WTC11 (cell line): ENCODE results near the gene ASTN2. TPM values are rescaled to one million over a fixed set of nuclear protein-coding genes. Genes with fewer than 3 reads are reported as not detected.
"Not testable (repeated sequence)": the region's sequence is repeated elsewhere in the genome, so short reads cannot be mapped to it uniquely, and the experiment has no call there.

Experiments
- ATAC-seq: fragments of 200-7000 bp; cut with Tn5 transposase; 2 replicates; pipeline ENCODE4 v1.10.0; 2021; ENCODE audit warnings: mild to moderate bottlenecking, moderate library complexity
- CTCF ChIA-PET: fragments of 300-600 bp; sonication (Branson Sonifier 250); formaldehyde crosslinking; loops from one replicate; lab custom pipeline; 2021; ENCODE audit warnings: antibody characterized with exemption; lab: Charles Lee
- POLR2A ChIA-PET: fragments of 350-600 bp; sonication (Branson Sonifier 250); formaldehyde crosslinking; loops from one replicate; lab custom pipeline; 2021; ENCODE audit warnings: antibody characterized with exemption; lab: Charles Lee
- DNase-seq: peaks from one replicate; pipeline ENCODE4 v3.0.0; 2021; ENCODE audit warnings: low spot score
- H3K27ac Mint-ChIP-seq: 2 replicates; pipeline ENCODE4 v1.8.0; 2021; ENCODE audit warnings: mixed read lengths
- H3K27me3 Mint-ChIP-seq: 2 replicates; pipeline ENCODE4 v1.8.0; 2021; ENCODE audit warnings: low read depth, mild to moderate bottlenecking, moderate library complexity, mixed read lengths
- H3K36me3 Mint-ChIP-seq: 2 replicates; pipeline ENCODE4 v1.8.0; 2021; ENCODE audit warnings: mixed read lengths
- H3K4me1 Mint-ChIP-seq: 2 replicates; pipeline ENCODE4 v1.8.0; 2022; ENCODE audit warnings: mixed read lengths
- H3K4me3 Mint-ChIP-seq: 2 replicates; pipeline ENCODE4 v1.8.0; 2021; ENCODE audit warnings: mild to moderate bottlenecking, moderate library complexity, mixed read lengths
- H3K9me3 Mint-ChIP-seq: 2 replicates; pipeline ENCODE4 v1.8.0; 2021; ENCODE audit warnings: mixed read lengths
- GTF2I ChIP-seq: fragments of 250-450 bp; sonication (Bioruptor Pico); conservative IDR thresholded peaks from 2 replicates; pipeline ENCODE4 v1.4.0; 2021; ENCODE audit warnings: mild to moderate bottlenecking
- JUN ChIP-seq: sonication (generic); formaldehyde crosslinking; IDR thresholded peaks from 2 replicates; pipeline ENCODE4 v1.8.0; 2023; ENCODE audit warnings: mild to moderate bottlenecking, missing genetic modification reagents
- TEAD4 ChIP-seq: sonication (generic); formaldehyde crosslinking; IDR thresholded peaks from 2 replicates; pipeline ENCODE4 v1.8.0; 2022; ENCODE audit warnings: mild to moderate bottlenecking, missing genetic modification reagents
- ZNF423 ChIP-seq: fragments of 250-450 bp; sonication (Bioruptor Pico); IDR thresholded peaks from 2 replicates; pipeline ENCODE4 v2.1.2; 2022; ENCODE audit warnings: mild to moderate bottlenecking, moderate library complexity
- total RNA-seq: library from RNA; stranded (reverse); gene quantifications from 3 replicates; pipeline ENCODE4 v1.2.3, GENCODE V29; 2021
- TF ChIP-seq, protein P1 (sequence below): sonication (generic); formaldehyde crosslinking; IDR thresholded peaks from 2 replicates; pipeline ENCODE4 v1.8.0; 2023; ENCODE audit warnings: mild to moderate bottlenecking, missing genetic modification reagents
- TF ChIP-seq, protein P2 (sequence below): sonication (generic); formaldehyde crosslinking; IDR thresholded peaks from 2 replicates; pipeline ENCODE4 v1.8.1; 2022; ENCODE audit warnings: low read depth, mild to moderate bottlenecking, moderate library complexity, missing genetic modification reagents, borderline replicate concordance
- TF ChIP-seq, protein P3 (sequence below): sonication (generic); formaldehyde crosslinking; IDR thresholded peaks from 2 replicates; pipeline ENCODE4 v1.8.1; 2022; ENCODE audit warnings: missing genetic modification reagents, borderline replicate concordance
- TF ChIP-seq, protein P4 (sequence below): sonication (generic); formaldehyde crosslinking; IDR thresholded peaks from 2 replicates; pipeline ENCODE4 v1.8.1; 2023; ENCODE audit warnings: mild to moderate bottlenecking, missing genetic modification reagents
- TF ChIP-seq, protein P5 (sequence below): sonication (generic); formaldehyde crosslinking; conservative IDR thresholded peaks from 2 replicates; pipeline ENCODE4 v1.8.1; 2023; ENCODE audit warnings: mild to moderate bottlenecking, low read depth, missing genetic modification reagents, moderate library complexity
- TF ChIP-seq, protein P6 (sequence below): fragments of 250-450 bp; sonication (Bioruptor Pico); IDR thresholded peaks from 2 replicates; pipeline ENCODE4 v2.1.2; 2022; ENCODE audit warnings: mild to moderate bottlenecking, moderate library complexity
- TF ChIP-seq, protein P7 (sequence below): sonication (generic); formaldehyde crosslinking; conservative IDR thresholded peaks from 2 replicates; pipeline ENCODE4 v1.8.1; 2022; ENCODE audit warnings: mild to moderate bottlenecking, missing genetic modification reagents
- TF ChIP-seq, protein P8 (sequence below): fragments of 250-450 bp; sonication (Bioruptor Pico); IDR thresholded peaks from 2 replicates; pipeline ENCODE4 v1.9.0; 2021; ENCODE audit warnings: mild to moderate bottlenecking

ASTN2 gene
- total RNA-seq, 1 experiment from 2014 or later = 16.2 TPM

DNA sequence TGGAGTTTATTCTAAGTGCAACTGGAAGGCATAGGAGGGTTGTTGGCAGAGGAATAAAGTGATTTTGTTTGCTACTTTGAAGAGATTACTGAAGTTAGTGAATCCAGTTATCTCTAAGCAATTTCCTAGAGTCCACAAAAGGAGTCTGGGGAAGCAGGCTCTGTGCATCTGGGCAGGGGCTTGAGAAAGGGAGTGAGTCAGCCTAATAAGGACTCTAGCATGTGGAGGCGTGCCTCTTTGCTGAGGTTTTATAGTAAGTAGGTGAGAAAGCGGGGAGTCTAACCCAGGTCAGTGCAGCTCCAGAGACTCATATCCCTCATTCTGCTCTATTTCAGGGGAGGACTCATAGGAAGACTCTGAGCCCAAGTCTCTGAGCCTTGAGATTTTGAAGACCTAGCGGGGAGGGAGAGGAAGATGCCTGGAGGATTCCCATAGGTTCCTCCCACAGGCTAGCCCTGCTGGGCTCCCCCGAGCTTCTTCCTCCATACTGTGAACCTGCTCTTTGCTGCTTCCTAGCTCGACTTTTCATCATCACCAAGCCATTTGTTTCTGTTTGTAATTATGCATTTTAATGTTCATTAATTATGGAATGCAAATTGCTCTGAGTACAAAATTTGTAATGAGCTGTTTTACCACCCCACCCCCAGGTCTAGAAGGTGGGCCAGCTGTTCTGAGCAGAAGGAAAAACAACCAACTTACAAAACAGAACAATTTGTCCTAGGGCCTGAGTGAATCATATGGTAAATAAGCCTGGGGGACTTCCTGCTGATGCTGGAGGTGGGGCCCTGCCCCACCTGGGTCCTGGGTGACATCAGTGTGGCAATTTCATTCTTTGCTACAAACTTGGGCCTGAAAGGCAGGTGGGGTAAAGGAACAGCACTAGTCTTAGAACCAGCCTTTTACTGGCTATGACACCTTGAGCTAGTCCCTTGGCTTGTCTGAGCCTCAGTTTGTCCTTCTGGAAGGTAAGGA, 577.6 kb downstream of the ASTN2 start:
- no peak overlapping the region for H3K4me3 Mint-ChIP-seq

DNA sequence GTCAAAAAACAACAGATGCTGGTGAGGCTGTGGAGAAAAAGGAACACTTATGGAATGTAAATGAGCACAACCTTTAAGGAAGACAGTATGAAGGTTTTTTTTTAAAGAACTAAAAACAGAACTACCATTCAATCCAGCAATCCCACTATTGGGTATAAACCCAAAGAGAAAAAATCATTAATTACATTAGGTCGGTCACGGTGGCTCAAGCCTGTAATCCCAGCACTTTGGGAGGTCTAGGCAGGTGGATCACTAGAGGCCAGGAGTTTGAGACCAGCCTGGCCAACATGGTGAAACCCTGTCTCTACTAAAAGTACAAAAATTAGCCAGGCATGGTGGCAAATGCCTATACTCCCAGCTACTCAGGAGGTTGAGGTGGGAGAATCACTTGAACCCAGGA, 584.5 kb downstream of the ASTN2 start:
- ATAC-seq, DNase-seq, H3K36me3 Mint-ChIP-seq, H3K9me3 Mint-ChIP-seq, H3K27me3 Mint-ChIP-seq, H3K27ac Mint-ChIP-seq, POLR2A ChIA-PET, H3K4me3 Mint-ChIP-seq: not testable (repeated sequence)
- CTCF ChIA-PET = interaction anchor here (1.5 kb wide), 1 partner anchor 30 kb away, joined by 6 read pairs; no protein-coding TSS in a partner anchor
- peaks cover 15% of the 10 kb centered on the region for H3K4me1 Mint-ChIP-seq

More for the DNA sequence above, 577.6 kb downstream of the ASTN2 start:
- peaks cover 55% of the 10 kb centered on the region for H3K4me1 Mint-ChIP-seq
- peak; percentile 73 for ATAC-seq
- ChIA-PET POLR2A (interaction anchor here (0.6 kb wide), 1 partner anchor 414 kb away, joined by 4 read pairs; no protein-coding TSS in a partner anchor), CTCF (interaction anchor here (1.4 to 2.9 kb wide), 2 partner anchors 23 to 100 kb away, joined by 7 to 15 read pairs; no protein-coding TSS in a partner anchor)
- H3K27ac Mint-ChIP-seq = peak overlapping the region; percentile 88
- H3K36me3 Mint-ChIP-seq = peaks cover 7% of the 10 kb centered on the region; the same call in 1 of the 2 replicates
- H3K9me3 Mint-ChIP-seq = 0 out of 2 replicates have a peak, but pooled peaks cover 3% of the 10 kb centered on the region
- H3K27me3 Mint-ChIP-seq = no peaks in the 10 kb centered on the region
- TF ChIP-seq, protein P1, sequence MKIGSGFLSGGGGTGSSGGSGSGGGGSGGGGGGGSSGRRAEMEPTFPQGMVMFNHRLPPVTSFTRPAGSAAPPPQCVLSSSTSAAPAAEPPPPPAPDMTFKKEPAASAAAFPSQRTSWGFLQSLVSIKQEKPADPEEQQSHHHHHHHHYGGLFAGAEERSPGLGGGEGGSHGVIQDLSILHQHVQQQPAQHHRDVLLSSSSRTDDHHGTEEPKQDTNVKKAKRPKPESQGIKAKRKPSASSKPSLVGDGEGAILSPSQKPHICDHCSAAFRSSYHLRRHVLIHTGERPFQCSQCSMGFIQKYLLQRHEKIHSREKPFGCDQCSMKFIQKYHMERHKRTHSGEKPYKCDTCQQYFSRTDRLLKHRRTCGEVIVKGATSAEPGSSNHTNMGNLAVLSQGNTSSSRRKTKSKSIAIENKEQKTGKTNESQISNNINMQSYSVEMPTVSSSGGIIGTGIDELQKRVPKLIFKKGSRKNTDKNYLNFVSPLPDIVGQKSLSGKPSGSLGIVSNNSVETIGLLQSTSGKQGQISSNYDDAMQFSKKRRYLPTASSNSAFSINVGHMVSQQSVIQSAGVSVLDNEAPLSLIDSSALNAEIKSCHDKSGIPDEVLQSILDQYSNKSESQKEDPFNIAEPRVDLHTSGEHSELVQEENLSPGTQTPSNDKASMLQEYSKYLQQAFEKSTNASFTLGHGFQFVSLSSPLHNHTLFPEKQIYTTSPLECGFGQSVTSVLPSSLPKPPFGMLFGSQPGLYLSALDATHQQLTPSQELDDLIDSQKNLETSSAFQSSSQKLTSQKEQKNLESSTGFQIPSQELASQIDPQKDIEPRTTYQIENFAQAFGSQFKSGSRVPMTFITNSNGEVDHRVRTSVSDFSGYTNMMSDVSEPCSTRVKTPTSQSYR (CRISPR knock-in tag) = no peak
- peak; percentile 30; the same call in 1 of the 2 replicates for TF ChIP-seq ZNF423 (CRISPR knock-in tag)
- TF ChIP-seq, protein P2, sequence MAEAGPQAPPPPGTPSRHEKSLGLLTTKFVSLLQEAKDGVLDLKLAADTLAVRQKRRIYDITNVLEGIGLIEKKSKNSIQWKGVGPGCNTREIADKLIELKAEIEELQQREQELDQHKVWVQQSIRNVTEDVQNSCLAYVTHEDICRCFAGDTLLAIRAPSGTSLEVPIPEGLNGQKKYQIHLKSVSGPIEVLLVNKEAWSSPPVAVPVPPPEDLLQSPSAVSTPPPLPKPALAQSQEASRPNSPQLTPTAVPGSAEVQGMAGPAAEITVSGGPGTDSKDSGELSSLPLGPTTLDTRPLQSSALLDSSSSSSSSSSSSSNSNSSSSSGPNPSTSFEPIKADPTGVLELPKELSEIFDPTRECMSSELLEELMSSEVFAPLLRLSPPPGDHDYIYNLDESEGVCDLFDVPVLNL (CRISPR knock-in tag) = no peak
- TF ChIP-seq, protein P3, sequence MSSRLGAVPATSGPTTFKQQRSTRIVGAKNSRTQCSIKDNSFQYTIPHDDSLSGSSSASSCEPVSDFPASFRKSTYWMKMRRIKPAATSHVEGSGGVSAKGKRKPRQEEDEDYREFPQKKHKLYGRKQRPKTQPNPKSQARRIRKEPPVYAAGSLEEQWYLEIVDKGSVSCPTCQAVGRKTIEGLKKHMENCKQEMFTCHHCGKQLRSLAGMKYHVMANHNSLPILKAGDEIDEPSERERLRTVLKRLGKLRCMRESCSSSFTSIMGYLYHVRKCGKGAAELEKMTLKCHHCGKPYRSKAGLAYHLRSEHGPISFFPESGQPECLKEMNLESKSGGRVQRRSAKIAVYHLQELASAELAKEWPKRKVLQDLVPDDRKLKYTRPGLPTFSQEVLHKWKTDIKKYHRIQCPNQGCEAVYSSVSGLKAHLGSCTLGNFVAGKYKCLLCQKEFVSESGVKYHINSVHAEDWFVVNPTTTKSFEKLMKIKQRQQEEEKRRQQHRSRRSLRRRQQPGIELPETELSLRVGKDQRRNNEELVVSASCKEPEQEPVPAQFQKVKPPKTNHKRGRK (CRISPR knock-in tag) = no peak
- DNase-seq = no peak

DNA sequence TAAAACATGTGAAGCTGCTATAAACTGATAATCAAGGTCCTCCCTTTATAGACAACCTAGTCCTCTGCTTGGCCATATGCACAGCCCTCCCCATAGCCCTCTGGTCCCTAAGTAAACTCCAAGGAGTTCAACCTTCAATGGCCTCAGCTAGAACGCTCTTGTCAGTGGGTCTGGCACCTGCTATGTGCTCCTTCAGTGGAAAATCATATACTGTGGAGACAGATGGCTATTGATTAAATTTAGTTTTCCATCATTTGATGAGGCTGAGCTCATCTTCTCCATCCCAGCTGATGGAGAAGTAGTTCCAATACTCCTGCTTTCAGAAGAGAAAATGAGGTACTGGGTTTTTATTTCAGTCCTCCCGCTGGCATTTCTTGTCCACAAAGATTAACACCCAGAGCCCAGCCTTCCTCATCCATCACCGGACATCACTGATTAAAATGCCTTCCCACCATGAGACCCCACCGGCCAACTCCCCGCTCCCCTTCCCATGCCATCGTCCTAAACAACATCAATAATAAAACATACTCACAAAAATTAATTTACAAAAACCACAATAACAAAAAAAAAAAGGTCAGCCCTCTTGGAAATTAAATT, 593.1 kb downstream of the ASTN2 start:
- ChIA-PET POLR2A (no interaction called here), CTCF (interaction anchor here (0.7 kb wide), 1 partner anchor 39 kb away, joined by 3 read pairs; no protein-coding TSS in a partner anchor)
- Mint-ChIP-seq H3K27me3 (no peaks in the 10 kb centered on the region), H3K4me3 (no peak overlapping the region), H3K36me3 (no peaks in the 10 kb centered on the region), H3K27ac (no peak overlapping the region), H3K4me1 (peaks cover 43% of the 10 kb centered on the region), H3K9me3 (peaks cover 3% of the 10 kb centered on the region; the same call in 1 of the 2 replicates)
- DNase-seq = no peak
- ATAC-seq = no peak
- TF ChIP-seq GTF2I (CRISPR knock-in tag) = no peak
- TF ChIP-seq, protein P4, sequence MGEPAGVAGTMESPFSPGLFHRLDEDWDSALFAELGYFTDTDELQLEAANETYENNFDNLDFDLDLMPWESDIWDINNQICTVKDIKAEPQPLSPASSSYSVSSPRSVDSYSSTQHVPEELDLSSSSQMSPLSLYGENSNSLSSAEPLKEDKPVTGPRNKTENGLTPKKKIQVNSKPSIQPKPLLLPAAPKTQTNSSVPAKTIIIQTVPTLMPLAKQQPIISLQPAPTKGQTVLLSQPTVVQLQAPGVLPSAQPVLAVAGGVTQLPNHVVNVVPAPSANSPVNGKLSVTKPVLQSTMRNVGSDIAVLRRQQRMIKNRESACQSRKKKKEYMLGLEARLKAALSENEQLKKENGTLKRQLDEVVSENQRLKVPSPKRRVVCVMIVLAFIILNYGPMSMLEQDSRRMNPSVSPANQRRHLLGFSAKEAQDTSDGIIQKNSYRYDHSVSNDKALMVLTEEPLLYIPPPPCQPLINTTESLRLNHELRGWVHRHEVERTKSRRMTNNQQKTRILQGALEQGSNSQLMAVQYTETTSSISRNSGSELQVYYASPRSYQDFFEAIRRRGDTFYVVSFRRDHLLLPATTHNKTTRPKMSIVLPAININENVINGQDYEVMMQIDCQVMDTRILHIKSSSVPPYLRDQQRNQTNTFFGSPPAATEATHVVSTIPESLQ (CRISPR knock-in tag) = no peak
- TF ChIP-seq JUN = no peak
- TF ChIP-seq, protein P5, sequence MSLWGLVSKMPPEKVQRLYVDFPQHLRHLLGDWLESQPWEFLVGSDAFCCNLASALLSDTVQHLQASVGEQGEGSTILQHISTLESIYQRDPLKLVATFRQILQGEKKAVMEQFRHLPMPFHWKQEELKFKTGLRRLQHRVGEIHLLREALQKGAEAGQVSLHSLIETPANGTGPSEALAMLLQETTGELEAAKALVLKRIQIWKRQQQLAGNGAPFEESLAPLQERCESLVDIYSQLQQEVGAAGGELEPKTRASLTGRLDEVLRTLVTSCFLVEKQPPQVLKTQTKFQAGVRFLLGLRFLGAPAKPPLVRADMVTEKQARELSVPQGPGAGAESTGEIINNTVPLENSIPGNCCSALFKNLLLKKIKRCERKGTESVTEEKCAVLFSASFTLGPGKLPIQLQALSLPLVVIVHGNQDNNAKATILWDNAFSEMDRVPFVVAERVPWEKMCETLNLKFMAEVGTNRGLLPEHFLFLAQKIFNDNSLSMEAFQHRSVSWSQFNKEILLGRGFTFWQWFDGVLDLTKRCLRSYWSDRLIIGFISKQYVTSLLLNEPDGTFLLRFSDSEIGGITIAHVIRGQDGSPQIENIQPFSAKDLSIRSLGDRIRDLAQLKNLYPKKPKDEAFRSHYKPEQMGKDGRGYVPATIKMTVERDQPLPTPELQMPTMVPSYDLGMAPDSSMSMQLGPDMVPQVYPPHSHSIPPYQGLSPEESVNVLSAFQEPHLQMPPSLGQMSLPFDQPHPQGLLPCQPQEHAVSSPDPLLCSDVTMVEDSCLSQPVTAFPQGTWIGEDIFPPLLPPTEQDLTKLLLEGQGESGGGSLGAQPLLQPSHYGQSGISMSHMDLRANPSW (CRISPR knock-in tag) = no peak
- TF ChIP-seq, protein P6, sequence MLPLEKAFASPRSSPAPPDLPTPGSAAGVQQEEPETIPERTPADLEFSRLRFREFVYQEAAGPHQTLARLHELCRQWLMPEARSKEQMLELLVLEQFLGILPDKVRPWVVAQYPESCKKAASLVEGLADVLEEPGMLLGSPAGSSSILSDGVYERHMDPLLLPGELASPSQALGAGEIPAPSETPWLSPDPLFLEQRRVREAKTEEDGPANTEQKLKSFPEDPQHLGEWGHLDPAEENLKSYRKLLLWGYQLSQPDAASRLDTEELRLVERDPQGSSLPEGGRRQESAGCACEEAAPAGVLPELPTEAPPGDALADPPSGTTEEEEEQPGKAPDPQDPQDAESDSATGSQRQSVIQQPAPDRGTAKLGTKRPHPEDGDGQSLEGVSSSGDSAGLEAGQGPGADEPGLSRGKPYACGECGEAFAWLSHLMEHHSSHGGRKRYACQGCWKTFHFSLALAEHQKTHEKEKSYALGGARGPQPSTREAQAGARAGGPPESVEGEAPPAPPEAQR (CRISPR knock-in tag) = no peak
- no peak for TF ChIP-seq TEAD4 (CRISPR knock-in tag)
- TF ChIP-seq, protein P2 (CRISPR knock-in tag) = no peak
- TF ChIP-seq, protein P7, sequence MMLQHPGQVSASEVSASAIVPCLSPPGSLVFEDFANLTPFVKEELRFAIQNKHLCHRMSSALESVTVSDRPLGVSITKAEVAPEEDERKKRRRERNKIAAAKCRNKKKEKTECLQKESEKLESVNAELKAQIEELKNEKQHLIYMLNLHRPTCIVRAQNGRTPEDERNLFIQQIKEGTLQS (CRISPR knock-in tag) = no peak
- TF ChIP-seq, protein P8, sequence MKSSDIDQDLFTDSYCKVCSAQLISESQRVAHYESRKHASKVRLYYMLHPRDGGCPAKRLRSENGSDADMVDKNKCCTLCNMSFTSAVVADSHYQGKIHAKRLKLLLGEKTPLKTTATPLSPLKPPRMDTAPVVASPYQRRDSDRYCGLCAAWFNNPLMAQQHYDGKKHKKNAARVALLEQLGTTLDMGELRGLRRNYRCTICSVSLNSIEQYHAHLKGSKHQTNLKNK = no peak
